HG02588 (cell line): ENCODE data around the gene DUOXA1.
"Not testable (repeated sequence)": the region's sequence is repeated elsewhere in the genome, so short reads cannot be mapped to it uniquely, and the experiment has no call there.

ENCODE experiments used
- ATAC-seq: cut with Tn5 transposase; IDR thresholded peaks from one replicate; pipeline ENCODE4 v1.9.1; 2021; ENCODE audit warnings: mild to moderate bottlenecking, moderate library complexity; ENCODE audit not compliant: unreplicated experiment

DUOXA1 gene

GRCh38 chr15:45114076-45114750, 15.5 kb downstream of the DUOXA1 start, which contains the start of the genes DUOX2 and DUOXA2:
Gene DUOX2 (minus strand): TSS chr15:45114172. CDS start chr15:45113411, 761 bp downstream.
Gene DUOXA2 (plus strand): TSS chr15:45114326. CDS start chr15:45114606, 280 bp downstream.
- no peak for ATAC-seq

- ATAC-seq, result no peak
Observed at GRCh38 chr15:45113380-45113990, 16.2 kb downstream of the DUOXA1 start.

- no peak for ATAC-seq
Observed at GRCh38 chr15:45112591-45113379, 16.9 kb downstream of the DUOXA1 start.

- ATAC-seq, result no peak
Observed at GRCh38 chr15:45112143-45112590, 17.5 kb downstream of the DUOXA1 start.

GRCh38 chr15:45111390-45112142, 18.1 kb downstream of the DUOXA1 start:
- ATAC-seq, result no peak

GRCh38 chr15:45110256-45110820, 19.3 kb downstream of the DUOXA1 start:
- ATAC-seq, result no peak

- ATAC-seq, result no peak
Observed at GRCh38 chr15:45107941-45108630, 21.6 kb downstream of the DUOXA1 start.

- no peak for ATAC-seq
Observed at GRCh38 chr15:45106002-45106790, 23.5 kb downstream of the DUOXA1 start.

GRCh38 chr15:45105586-45105985, 24.1 kb downstream of the DUOXA1 start:
- no peak for ATAC-seq

- not testable (repeated sequence) for ATAC-seq
Observed at GRCh38 chr15:45104170-45104569, 25.5 kb downstream of the DUOXA1 start.

- ATAC-seq, result no peak
Observed at GRCh38 chr15:45102226-45102625, 27.5 kb downstream of the DUOXA1 start.

GRCh38 chr15:45101749-45102148, 27.9 kb downstream of the DUOXA1 start:
- no peak for ATAC-seq

- ATAC-seq, result no peak
Observed at GRCh38 chr15:45100884-45101625, 28.6 kb downstream of the DUOXA1 start.

- ATAC-seq, result no peak
Observed at GRCh38 chr15:45099549-45100165, 30.0 kb downstream of the DUOXA1 start.

- ATAC-seq, result no peak
Observed at GRCh38 chr15:45097466-45097865, 32.2 kb downstream of the DUOXA1 start.

GRCh38 chr15:45095661-45096060, 34.0 kb downstream of the DUOXA1 start:
- no peak for ATAC-seq

GRCh38 chr15:45094358-45094730, 35.3 kb downstream of the DUOXA1 start:
- ATAC-seq, result no peak
